ENCODE data around the gene COA1.
"Not testable (repeated sequence)": the region's sequence is repeated elsewhere in the genome, so short reads cannot be mapped to it uniquely, and the experiment has no call there.

COA1 gene

DNA sequence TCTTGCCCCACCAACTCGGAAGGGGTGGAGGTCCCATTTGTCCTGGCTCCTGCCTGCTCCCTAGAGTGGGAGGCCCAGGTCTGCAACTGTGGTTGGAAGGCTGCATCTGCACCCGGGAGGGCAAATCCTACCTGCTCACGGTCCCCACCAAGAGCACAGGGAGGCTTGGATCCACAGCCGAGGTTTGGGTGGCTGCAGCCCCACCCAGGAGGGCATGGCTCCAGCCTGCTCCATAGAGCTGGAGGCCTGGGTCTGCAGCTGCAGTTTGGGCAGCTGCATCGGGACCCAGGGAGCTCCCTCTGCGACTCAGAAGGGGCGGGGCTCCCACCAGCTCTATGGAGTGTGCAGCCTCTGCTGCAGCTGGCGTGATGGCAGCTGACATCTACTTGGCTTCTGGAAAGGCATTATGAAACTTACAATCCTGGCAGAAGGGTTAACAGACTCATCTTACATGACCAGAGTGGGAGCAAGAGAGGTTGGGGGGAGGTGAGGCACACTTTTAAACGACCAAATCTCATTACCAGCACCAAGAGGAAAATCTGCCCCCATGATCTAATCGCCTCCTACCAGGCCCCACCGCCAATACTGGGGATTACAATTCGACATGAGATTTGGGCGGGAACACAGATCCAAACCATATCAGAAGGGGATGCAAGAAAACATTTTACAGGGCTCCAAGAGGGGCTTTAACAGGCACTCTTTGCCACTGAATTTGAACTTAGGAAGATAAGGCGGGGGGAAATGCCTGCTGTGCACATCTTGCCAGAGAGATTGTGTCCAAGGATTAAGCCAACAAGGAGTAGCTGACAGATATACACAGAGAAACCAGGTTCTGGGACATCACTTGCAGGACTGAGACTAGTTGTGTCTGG lies 20.9 kb upstream of the COA1 start:
- DNase-seq: no peak
- H3K27me3 ChIP-seq (replicated peaks; ENCODE audit: control insufficient read depth, insufficient read depth, low read length, poor library complexity, severe bottlenecking): no peaks in the 10 kb centered on the region
- H3K27ac ChIP-seq (ENCODE audit: insufficient read depth, low read length, poor library complexity, severe bottlenecking): no peak overlapping the region
- no peaks in the 10 kb centered on the region for H3K9me3 ChIP-seq (ENCODE audit: control insufficient read depth, low read length)
- no peak overlapping the region for H3K4me3 ChIP-seq (ENCODE audit: insufficient read depth, low read depth, low read length, poor library complexity, severe bottlenecking)
- no peaks in the 10 kb centered on the region for H3K36me3 ChIP-seq (ENCODE audit: control insufficient read depth, insufficient read depth, low read length)
- no peaks in the 10 kb centered on the region for H3K4me1 ChIP-seq (ENCODE audit: control insufficient read depth, insufficient read depth, low read length, poor library complexity, severe bottlenecking)

DNA sequence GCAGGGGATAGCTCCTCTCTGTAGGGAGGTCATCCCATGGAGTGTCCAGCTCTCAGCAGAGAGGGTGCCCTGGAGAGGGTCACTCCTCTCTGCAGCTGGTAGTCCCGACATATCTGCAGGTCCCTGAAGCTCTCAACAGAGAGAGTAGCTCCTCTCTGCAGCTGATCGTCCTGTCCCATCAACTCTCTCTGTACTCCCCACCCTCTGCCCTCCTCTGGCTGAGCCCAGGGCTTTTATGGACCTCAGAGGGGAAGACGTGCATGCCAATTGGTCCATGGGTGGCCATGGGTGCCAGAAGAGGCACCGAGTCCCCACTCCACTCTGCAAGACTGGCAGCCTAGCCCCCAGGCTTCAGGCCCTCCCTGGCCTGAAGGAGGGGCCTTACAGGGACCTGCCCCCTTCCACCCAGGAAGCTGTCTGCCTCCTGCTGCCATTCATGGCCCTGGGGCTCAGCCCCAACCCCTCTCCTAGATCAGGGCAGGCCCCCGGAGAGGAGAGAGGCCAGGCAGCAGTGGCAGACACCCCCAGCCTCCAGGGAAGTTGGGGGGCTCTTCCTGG lies 20.1 kb upstream of the COA1 start:
- no peaks in the 10 kb centered on the region for H3K4me1 ChIP-seq (ENCODE audit: control insufficient read depth, insufficient read depth, low read length, poor library complexity, severe bottlenecking)
- H3K9me3 ChIP-seq (ENCODE audit: control insufficient read depth, low read length): no peaks in the 10 kb centered on the region
- H3K36me3 ChIP-seq (ENCODE audit: control insufficient read depth, insufficient read depth, low read length): no peaks in the 10 kb centered on the region
- no peak overlapping the region for H3K27ac ChIP-seq (ENCODE audit: insufficient read depth, low read length, poor library complexity, severe bottlenecking)
- H3K4me3 ChIP-seq (ENCODE audit: insufficient read depth, low read depth, low read length, poor library complexity, severe bottlenecking): no peak overlapping the region
- DNase-seq: no peak
- no peaks in the 10 kb centered on the region for H3K27me3 ChIP-seq (replicated peaks; ENCODE audit: control insufficient read depth, insufficient read depth, low read length, poor library complexity, severe bottlenecking)

DNA sequence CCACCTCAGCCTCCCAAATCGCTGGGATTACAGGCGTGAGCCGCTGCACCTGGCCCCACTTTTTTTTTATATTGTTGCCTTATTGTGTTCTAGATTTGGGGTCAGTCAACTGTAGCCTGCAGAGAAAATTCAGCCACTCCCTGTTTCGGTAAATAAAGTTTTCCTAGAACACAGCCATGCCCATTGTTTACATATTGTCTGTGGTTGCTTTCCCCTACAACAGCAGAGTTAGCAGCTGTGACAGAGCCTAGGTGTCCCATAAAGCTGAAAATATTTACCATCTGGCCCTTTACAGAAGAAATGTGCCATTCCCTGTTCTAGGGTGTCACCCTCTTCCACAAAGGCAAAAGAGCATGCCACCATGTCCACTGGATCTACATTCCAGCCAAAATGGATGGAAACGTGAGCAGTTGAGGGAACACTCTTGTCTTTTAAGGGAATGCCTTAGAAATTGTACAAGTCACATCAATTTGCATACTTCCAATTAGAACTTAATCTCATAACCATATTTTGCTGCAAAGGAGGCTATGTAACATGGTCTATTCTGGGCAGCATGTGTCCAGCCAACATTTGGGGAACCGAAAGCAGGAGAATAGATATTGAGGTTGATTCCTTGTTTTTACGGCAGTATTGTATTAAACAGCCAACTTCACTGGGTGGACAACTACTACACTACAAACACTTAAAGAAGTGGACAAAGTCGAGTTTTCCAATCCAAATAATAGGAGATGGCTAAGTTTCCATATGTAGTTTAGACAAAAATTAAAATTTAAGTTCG lies 18.2 kb upstream of the COA1 start:
- DNase-seq: no peak
- H3K9me3 ChIP-seq (ENCODE audit: control insufficient read depth, low read length): no peaks in the 10 kb centered on the region
- no peaks in the 10 kb centered on the region for H3K36me3 ChIP-seq (ENCODE audit: control insufficient read depth, insufficient read depth, low read length)
- no peaks in the 10 kb centered on the region for H3K27me3 ChIP-seq (replicated peaks; ENCODE audit: control insufficient read depth, insufficient read depth, low read length, poor library complexity, severe bottlenecking)
- no peaks in the 10 kb centered on the region for H3K4me1 ChIP-seq (ENCODE audit: control insufficient read depth, insufficient read depth, low read length, poor library complexity, severe bottlenecking)
- no peak overlapping the region for H3K4me3 ChIP-seq (ENCODE audit: insufficient read depth, low read depth, low read length, poor library complexity, severe bottlenecking)
- H3K27ac ChIP-seq (ENCODE audit: insufficient read depth, low read length, poor library complexity, severe bottlenecking): no peak overlapping the region

DNA sequence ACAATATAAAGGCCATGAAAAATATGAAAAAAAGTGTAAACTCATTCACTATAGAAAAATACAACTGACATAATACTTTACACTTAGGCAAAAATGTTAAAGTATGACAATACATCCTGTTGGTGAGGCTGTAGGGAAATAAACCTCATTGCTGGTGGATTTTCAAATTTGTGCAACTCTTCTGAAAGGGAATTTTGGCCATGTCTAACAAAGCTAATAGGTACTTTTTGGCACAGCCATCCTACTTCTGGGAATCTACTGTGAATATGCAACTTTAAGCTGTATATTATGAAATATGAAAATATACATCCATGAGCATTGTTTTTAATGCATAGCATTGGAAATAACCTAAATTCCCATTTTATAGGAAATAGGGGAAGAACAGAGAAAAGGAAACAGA lies 13.4 kb upstream of the COA1 start:
- no peak for DNase-seq
- H3K36me3 ChIP-seq (ENCODE audit: control insufficient read depth, insufficient read depth, low read length): no peaks in the 10 kb centered on the region
- no peak overlapping the region for H3K27ac ChIP-seq (ENCODE audit: insufficient read depth, low read length, poor library complexity, severe bottlenecking)
- H3K27me3 ChIP-seq (replicated peaks; ENCODE audit: control insufficient read depth, insufficient read depth, low read length, poor library complexity, severe bottlenecking): no peaks in the 10 kb centered on the region
- H3K4me1 ChIP-seq (ENCODE audit: control insufficient read depth, insufficient read depth, low read length, poor library complexity, severe bottlenecking): no peaks in the 10 kb centered on the region
- H3K4me3 ChIP-seq (ENCODE audit: insufficient read depth, low read depth, low read length, poor library complexity, severe bottlenecking): no peak overlapping the region
- no peaks in the 10 kb centered on the region for H3K9me3 ChIP-seq (ENCODE audit: control insufficient read depth, low read length)

DNA sequence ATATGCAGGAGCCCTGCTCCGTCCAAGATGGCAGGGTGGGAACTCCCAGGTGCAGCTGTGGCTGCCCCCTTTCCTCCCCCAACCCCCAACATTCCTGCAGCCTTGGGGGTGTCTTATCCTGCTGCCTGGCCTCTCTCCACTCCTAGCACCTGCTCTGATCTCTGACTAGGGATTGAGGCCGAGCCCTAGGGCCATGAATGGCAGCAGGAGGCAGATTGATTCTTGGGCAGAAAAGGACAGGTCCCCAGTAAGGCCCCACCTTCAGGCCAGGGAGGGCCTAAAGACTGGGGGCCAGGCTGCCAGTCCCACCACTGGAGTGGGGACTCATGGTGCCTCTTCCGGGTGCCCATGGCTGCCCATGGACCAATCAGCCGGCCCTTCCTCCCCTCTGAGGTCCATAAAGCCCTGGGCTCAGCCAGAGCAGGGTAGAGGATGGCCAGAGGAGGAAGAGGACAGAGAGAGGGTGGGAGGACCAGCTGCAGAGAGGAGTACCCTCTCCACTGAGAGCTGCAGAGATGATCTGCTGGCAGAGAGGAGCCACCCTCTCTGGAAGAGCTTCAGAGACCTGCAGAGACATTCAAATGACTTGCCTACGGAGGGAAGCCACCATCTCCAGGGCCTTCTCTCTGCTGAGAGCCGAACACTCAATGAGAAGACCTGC lies 8.3 kb upstream of the COA1 start:
- H3K27me3 ChIP-seq (replicated peaks; ENCODE audit: control insufficient read depth, insufficient read depth, low read length, poor library complexity, severe bottlenecking): no peaks in the 10 kb centered on the region
- no peak overlapping the region for H3K27ac ChIP-seq (ENCODE audit: insufficient read depth, low read length, poor library complexity, severe bottlenecking)
- DNase-seq: no peak
- H3K4me1 ChIP-seq (ENCODE audit: control insufficient read depth, insufficient read depth, low read length, poor library complexity, severe bottlenecking): no peaks in the 10 kb centered on the region
- no peaks in the 10 kb centered on the region for H3K9me3 ChIP-seq (ENCODE audit: control insufficient read depth, low read length)
- no peak overlapping the region for H3K4me3 ChIP-seq (ENCODE audit: insufficient read depth, low read depth, low read length, poor library complexity, severe bottlenecking)
- no peaks in the 10 kb centered on the region for H3K36me3 ChIP-seq (ENCODE audit: control insufficient read depth, insufficient read depth, low read length)

DNA sequence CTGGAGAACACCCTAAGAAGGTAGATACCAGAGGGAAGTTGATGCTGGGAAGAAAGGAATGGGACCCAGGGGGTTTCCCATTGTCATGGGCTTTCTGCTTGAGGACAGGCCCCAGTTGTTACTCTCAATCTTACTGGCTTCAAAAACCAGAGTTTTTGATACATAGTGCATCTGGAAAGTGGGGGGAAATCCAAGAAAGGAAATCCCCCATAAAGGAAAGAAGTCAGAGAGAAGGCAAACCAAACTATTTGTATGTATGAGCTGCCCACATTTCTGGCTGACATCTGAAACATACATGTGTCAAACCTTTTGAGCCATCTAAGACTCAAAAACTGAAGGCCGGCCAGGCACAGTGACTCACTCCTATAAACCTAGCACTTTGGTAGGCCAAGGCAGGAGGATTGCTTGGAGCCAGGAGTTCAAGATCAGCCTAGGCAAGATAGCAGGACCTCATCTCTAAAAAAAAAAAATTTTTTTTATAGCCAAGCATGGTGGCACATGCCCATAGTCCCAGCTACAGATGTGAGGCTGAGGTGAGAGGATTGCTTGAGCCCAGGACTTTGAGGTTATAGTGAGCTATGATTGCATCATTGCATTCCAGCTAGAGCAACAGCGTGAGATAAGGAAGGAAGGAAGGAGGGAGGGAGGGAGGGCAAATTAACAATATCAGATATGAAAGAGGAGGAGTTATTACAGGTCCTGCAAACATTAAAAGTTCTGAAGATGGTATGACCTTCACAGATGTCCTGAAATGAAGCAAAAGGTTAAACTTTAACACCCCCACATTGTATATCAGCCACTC lies 6.7 kb upstream of the COA1 start:
- Histone ChIP-seq H3K9me3 (ENCODE audit: control insufficient read depth, low read length) (no peaks in the 10 kb centered on the region), H3K36me3 (ENCODE audit: control insufficient read depth, insufficient read depth, low read length) (no peaks in the 10 kb centered on the region), H3K27ac (ENCODE audit: insufficient read depth, low read length, poor library complexity, severe bottlenecking) (no peak overlapping the region), H3K4me1 (ENCODE audit: control insufficient read depth, insufficient read depth, low read length, poor library complexity, severe bottlenecking) (no peaks in the 10 kb centered on the region), H3K27me3 (replicated peaks; ENCODE audit: control insufficient read depth, insufficient read depth, low read length, poor library complexity, severe bottlenecking) (no peaks in the 10 kb centered on the region), H3K4me3 (ENCODE audit: insufficient read depth, low read depth, low read length, poor library complexity, severe bottlenecking) (no peak overlapping the region)
- no peak for DNase-seq

DNA sequence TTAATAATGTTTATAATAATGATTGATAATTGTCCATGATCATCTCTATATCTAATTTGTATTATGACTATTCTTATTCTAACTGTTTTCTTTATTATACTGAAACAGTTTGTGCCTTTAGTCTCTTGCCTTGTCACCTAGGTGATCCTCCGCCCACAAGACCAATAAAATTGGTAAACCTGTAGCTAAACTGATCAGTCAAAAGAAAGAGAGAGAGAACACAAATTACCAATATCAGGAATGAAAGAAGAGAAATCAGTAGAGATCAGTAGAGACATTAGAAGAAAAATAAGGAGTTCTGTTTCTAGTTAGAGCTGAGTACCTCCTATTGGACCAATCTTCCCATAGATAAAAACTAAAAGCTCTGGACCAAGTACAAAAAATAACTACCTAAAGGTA lies 6.1 kb upstream of the COA1 start:
- no peak for DNase-seq
- Histone ChIP-seq H3K4me1 (ENCODE audit: control insufficient read depth, insufficient read depth, low read length, poor library complexity, severe bottlenecking) (no peaks in the 10 kb centered on the region), H3K9me3 (ENCODE audit: control insufficient read depth, low read length) (no peaks in the 10 kb centered on the region), H3K36me3 (ENCODE audit: control insufficient read depth, insufficient read depth, low read length) (no peaks in the 10 kb centered on the region), H3K27me3 (replicated peaks; ENCODE audit: control insufficient read depth, insufficient read depth, low read length, poor library complexity, severe bottlenecking) (no peaks in the 10 kb centered on the region), H3K27ac (ENCODE audit: insufficient read depth, low read length, poor library complexity, severe bottlenecking) (no peak overlapping the region), H3K4me3 (ENCODE audit: insufficient read depth, low read depth, low read length, poor library complexity, severe bottlenecking) (no peak overlapping the region)

DNA sequence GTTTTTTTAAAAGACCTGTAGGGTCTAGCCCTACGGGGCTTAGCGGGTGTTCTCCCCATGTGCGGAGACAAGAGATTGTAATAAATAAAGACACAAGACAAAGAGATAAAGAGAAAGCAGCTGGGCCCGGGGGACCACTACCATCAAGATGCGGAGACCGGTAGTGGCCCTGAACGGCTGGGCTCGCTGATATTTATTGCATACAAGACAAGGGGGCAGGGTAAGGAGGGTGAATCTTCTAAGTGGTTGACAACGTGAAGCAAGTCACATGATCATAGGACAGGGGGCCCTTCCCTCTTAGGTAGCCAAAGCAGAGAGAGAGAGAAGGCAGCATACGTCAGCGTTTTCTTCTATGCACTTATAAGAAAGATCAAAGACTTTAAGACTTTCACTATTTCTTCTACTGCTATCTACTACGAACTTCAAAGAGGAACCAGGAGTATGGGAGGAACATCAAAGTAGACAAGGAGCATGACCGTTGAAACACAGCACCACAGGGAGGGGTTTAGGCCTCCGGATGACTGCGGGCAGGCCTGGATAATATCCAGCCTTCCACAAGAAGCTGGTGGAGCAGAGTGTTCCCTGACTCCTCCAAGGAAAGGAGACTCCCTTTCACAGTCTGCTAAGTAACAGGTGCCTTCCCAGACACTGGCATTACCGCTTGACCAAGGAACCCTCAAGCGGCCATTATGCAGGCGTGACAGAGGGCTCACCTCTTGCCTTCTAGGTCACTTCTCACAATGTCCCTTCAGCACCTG lies 5.4 kb upstream of the COA1 start:
- not testable (repeated sequence) for H3K4me1 ChIP-seq (ENCODE audit: control insufficient read depth, insufficient read depth, low read length, poor library complexity, severe bottlenecking); H3K27me3 ChIP-seq (replicated peaks; ENCODE audit: control insufficient read depth, insufficient read depth, low read length, poor library complexity, severe bottlenecking); DNase-seq; H3K27ac ChIP-seq (ENCODE audit: insufficient read depth, low read length, poor library complexity, severe bottlenecking); H3K36me3 ChIP-seq (ENCODE audit: control insufficient read depth, insufficient read depth, low read length); H3K4me3 ChIP-seq (ENCODE audit: insufficient read depth, low read depth, low read length, poor library complexity, severe bottlenecking); H3K9me3 ChIP-seq (ENCODE audit: control insufficient read depth, low read length)

DNA sequence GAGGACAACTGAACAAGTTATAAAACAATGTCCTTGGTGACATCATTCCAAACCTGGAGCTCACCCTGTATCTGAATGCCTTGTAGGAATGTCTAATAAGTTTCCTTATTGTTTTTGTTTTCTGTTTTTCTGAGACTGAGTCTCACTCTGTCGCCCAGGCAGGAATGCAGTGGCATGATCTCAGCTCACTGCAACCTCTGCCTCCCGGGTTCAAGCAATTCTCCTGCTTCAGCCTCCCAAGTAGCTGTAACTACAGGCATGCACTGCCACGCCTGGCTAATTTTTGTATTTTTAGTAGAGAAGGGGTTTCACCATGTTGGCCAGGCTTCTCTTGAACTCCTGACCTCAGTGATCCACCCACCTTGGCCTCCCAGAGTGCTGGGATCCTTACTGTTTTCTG lies 2.2 kb upstream of the COA1 start:
- DNase-seq; H3K4me1 ChIP-seq (ENCODE audit: control insufficient read depth, insufficient read depth, low read length, poor library complexity, severe bottlenecking); H3K27ac ChIP-seq (ENCODE audit: insufficient read depth, low read length, poor library complexity, severe bottlenecking); H3K27me3 ChIP-seq (replicated peaks; ENCODE audit: control insufficient read depth, insufficient read depth, low read length, poor library complexity, severe bottlenecking); H3K36me3 ChIP-seq (ENCODE audit: control insufficient read depth, insufficient read depth, low read length); H3K4me3 ChIP-seq (ENCODE audit: insufficient read depth, low read depth, low read length, poor library complexity, severe bottlenecking); H3K9me3 ChIP-seq (ENCODE audit: control insufficient read depth, low read length): not testable (repeated sequence)
